ENCODE results near the gene PADI1.
"Not testable (repeated sequence)": the region's sequence is repeated elsewhere in the genome, so short reads cannot be mapped to it uniquely, and the experiment has no call there.

The PADI1 gene

GRCh38 chr1:17239420-17239819 lies 34.5 kb downstream of the PADI1 start:
- DNase-seq (ENCODE audit: low read depth in 2 of 2, low spot score in 1 of 2) = no peak

DNA sequence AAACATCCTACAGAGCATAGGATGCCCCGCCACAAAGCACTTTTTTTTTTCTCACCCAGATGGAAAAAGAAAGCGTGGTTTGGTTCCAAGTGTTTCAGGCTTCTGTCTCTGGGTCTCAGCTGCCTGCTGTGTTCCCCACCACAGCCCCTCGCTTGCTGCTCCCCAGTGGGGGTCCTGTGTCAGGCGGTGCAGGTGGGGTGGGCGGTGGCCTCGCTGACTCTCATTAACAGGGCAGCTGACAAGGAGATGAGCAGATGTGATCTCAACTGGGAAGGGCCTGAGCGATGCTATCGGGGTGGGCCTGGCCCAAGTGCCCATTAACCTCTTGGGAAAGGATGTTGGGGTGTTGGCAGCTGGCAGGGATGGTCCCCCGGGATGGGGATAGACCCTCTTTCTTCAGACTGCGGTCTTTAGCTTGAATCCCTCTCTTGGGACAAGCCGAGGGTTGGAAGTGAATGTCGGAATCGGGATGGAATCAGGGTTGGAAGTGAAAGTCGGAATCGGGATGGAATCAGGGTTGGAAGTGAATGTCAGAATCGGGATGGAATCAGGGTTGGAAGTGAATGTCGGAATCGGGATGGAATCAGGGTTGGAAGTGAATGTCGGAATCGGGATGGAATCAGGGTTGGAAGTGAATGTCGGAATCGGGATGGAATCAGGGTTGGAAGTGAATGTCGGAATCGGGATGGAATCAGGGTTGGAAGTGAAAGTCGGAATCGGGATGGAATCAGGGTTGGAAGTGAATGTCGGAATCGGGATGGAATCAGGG lies 36.3 kb downstream of the PADI1 start:
- DNase-seq (ENCODE audit: low read depth in 2 of 2, low spot score in 1 of 2) = not testable (repeated sequence)

- not testable (repeated sequence) for DNase-seq (ENCODE audit: low read depth in 2 of 2, low spot score in 1 of 2)
Observed at GRCh38 chr1:17241780-17242074, 36.8 kb downstream of the PADI1 start.

GRCh38 chr1:17243274-17243673 lies 38.3 kb downstream of the PADI1 start:
- DNase-seq (ENCODE audit: low read depth in 2 of 2, low spot score in 1 of 2) = no peak

DNA sequence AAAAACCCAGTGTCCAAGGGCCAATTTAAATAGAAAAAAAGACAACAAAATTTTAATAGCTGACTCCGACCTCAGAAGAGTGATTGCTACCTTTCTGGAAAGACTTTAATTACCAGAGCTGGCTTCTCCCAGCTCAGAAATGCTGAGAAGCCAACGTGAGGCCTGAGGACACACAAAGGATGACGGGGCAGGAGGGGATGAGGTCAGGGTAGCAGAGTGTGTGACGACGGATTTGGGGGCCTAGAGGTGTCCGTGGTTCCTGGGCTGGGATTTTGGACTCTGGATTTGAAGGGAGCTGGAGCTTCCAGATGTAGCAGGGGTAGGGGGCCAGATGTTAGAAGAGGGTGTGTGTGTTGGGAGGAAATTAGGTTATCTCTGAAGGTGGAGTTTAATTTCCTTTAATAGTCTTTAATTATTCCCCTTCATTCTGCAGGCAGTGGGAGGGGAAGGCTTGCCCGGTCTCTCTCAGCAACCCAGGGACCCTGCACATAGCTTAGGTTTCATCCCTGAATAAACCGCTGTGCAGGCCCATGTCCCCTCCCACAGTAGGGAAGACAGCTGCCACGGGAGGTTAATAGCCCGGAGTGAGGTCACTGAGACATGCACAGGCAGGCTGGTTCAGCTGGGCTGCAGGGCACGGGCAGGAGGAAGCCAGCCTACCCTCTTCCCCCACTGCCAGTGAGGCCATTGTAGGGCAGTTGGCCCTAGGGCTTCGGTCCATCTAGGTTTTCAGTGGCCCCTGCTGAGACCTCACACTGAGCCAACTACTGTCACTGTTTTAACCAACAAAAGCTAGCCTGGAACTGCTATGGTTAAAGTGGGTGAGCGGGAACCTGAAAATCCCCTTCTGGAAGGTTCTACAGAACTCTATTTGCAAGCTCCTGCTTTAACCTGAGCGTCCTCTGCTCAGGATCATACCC lies 40.2 kb downstream of the PADI1 start:
- DNase-seq (ENCODE audit: low read depth in 2 of 2, low spot score in 1 of 2) = no peak

DNA sequence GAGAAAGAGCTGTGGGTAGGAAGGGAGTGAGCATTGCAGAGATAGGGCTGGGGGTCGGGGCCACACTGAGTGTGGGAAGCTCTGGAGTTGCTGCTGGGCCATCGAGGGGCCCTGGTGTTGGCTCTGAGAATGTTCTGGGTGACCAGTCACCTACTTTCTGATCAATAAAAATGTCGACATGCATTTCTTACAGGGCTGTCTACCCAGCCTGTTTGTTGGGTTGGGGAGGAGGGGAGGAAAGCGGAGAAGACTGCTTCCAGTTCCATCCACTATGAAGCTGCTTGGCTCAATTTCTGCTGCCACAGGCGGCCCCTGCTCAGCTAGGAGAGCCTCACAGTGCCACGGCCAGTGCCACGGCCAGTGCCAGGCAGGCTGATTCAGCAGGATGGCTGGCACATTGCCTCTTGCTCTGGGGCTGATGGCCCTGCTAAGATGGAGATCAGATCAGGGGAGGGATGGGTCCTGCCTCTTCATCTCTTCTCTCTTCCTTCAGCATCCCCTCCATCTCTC lies 40.9 kb downstream of the PADI1 start:
- no peak for DNase-seq (ENCODE audit: low read depth in 2 of 2, low spot score in 1 of 2)

DNA sequence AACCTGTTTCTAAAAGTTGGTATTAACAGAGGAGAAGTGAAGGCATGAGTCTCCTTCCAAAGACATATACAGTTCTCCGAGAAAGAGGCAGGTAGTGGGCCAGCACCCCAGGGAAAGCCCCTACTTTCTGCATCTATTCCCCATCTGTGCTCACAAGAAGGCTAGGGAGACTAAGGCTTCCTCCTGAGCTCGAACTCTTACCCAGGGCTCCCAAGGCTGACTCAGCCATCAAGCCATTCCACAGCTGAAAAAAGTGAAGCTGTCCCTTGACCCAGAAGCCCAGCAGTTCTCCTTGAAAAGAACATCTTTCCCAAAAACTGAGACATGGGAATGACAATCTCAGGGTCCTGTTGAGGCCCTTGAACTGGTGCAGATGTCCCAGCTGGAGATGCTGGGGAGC lies 42.0 kb downstream of the PADI1 start:
- DNase-seq (ENCODE audit: low read depth in 2 of 2, low spot score in 1 of 2) = no peak

DNA sequence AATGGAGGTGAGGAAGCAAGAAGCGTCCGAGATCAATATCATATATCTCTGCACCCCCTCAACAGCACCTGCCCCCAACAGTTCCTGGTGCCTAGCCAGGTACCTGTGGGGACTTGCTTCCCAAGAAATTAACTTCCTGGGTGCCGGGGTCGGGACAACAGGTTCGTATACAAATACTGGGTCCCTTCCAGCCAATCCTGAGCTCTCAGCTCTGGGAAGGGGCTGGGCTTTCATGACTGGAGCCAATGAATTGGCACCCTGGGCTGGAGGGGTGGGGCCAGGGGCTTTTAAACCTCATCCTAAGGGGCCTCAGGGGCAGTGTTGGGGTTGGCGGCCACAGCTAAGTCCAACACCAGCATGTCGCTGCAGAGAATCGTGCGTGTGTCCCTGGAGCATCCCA lies 43.9 kb downstream of the PADI1 start, which contains the start of gene PADI3:
Gene PADI3 (plus strand): TSS at position 318 of the 400 bp plus-strand sequence. CDS start 40 bp downstream, at position 358.
- no peak for DNase-seq (ENCODE audit: low read depth in 2 of 2, low spot score in 1 of 2)

DNA sequence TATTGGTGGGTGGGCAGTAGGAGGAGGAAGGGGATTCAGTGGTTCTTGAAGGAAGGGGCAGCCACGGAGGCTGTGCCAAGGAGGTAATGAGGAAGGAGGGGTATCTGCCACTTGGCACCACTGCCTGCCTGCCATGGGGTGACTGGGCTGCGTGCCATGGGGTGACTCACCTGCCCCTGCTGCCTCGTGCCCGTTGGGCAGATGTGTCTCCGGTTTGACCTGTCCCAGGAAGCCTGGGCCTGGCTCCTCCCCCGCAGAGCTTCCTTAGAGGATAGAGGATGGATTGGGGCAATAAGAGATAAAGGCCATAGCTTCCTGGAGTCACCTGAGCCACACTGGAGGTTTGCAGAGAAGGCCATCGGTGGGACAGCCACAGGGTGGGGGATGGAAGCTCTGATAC lies 45.7 kb downstream of the PADI1 start:
- DNase-seq (ENCODE audit: low read depth in 2 of 2, low spot score in 1 of 2) = no peak

- no peak for DNase-seq (ENCODE audit: low read depth in 2 of 2, low spot score in 1 of 2)
Observed at GRCh38 chr1:17251246-17251645, 46.3 kb downstream of the PADI1 start.

- no peak for DNase-seq (ENCODE audit: low read depth in 2 of 2, low spot score in 1 of 2)
Observed at GRCh38 chr1:17251701-17252376, 46.9 kb downstream of the PADI1 start.

GRCh38 chr1:17255336-17255735 lies 50.4 kb downstream of the PADI1 start:
- DNase-seq (ENCODE audit: low read depth in 2 of 2, low spot score in 1 of 2) = no peak

GRCh38 chr1:17258116-17258757 lies 53.3 kb downstream of the PADI1 start:
- no peak for DNase-seq (ENCODE audit: low read depth in 2 of 2, low spot score in 1 of 2)

DNA sequence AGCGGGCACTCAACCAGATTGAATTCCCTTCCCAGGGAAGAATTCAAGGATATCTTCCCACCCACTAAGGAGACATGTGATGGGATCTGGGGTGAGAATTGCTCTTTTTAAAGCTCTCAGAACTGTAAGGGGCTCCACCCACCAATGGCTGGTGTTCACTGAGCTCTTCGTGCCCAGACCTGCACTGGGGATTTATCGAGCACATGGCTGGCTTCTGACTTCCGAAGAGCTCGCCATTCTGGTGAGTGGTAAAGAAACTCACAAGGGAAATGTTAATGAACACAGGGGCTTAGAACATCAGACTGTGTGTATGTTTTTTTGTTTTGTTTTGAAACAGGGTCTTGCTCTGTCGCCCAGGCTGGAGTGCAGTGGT lies 53.8 kb downstream of the PADI1 start:
- no peak for DNase-seq (ENCODE audit: low read depth in 2 of 2, low spot score in 1 of 2)

DNA sequence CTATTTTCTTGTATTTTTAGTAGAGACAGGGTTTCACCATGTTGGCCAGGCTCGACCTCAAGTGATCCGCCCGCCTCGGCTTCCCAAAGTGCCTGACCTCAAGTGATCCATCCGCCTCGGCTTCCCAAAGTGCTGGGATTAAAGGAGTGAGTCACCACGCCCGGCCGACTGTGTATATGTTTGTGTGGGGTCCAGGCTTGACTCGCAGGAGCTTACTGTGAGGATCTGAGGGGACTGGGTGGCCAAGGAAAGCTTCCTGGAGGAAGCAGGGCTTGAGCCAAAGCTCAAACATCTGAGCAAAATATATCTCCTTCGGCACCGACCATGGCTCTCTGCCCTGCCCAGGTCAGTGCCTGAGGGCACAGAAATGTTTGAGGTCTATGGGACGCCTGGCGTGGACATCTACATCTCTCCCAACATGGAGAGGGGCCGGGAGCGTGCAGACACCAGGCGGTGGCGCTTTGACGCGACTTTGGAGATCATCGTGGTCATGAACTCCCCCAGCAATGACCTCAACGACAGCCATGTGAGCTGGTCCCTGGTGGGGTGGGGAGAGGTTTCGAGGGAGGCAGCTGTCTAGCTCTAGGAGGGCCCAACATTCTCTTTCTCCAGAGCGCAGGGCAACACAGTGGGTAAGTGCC lies 54.4 kb downstream of the PADI1 start:
- no peak for DNase-seq (ENCODE audit: low read depth in 2 of 2, low spot score in 1 of 2)

- DNase-seq (ENCODE audit: low read depth in 2 of 2, low spot score in 1 of 2) = no peak
Observed at GRCh38 chr1:17260264-17260663, 55.3 kb downstream of the PADI1 start.

DNA sequence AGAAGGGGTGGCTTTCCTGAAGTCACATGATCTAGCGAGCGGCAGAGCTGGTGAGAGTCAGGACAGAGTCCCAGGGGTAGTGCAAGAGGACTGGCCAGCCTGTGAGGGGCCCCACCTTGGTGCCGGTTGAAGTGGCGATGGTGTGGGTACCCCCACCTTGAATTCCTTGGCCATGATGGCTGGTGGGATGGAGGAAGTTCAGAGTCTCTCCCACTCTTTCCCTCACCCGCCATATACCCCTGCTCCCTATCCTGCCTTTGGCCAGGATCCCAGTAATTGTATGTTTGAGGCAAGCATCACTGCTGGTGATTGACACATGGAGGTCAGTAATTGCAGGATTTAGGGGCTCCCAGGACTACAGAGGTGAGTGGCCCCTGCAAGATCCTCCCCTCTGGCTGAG lies 55.8 kb downstream of the PADI1 start:
- no peak for DNase-seq (ENCODE audit: low read depth in 2 of 2, low spot score in 1 of 2)

- DNase-seq (ENCODE audit: low read depth in 2 of 2, low spot score in 1 of 2) = no peak
Observed at GRCh38 chr1:17263936-17264335, 59.0 kb downstream of the PADI1 start.

- no peak for DNase-seq (ENCODE audit: low read depth in 2 of 2, low spot score in 1 of 2)
Observed at GRCh38 chr1:17264470-17264869, 59.5 kb downstream of the PADI1 start.

DNA sequence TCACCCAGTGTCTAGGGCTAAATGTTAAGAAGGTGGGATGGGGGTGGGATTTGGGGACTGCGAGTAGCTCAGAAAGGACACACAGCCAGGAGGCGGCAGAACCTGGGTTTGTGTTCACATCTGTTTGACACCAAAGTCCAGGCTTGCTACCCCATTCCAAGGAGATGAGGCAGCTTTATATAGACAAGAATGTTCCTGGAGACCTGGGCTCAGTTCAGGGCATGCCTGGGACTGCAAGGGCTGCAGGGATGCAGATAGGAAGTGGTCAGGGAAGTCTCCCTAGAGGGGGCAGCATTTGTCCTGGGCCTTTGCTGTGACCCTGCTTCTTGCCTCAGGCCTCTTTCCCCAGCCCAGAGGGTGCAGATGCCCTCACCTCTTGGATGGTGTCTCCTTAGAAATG lies 60.2 kb downstream of the PADI1 start:
- DNase-seq (ENCODE audit: low read depth in 2 of 2, low spot score in 1 of 2) = no peak

DNA sequence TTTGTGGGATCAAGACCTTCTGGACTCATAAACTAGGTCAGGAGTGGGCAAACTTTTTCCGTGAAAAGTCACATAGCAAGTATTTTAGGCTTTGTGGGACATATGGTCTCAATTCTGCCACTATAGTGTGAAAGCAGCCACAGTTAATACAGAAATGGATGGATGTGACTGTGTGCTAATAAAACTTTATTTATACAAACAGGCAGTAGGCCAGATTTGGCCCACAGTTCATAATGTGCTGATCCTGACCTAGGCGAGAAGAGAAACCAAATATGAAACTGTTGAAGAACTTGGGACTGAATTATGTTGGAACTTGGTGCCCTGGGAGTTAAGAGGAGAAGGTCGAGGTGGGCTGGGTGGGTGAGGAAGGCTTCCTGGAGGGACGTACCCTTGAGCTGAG lies 61.0 kb downstream of the PADI1 start:
- DNase-seq (ENCODE audit: low read depth in 2 of 2, low spot score in 1 of 2) = no peak
